Breast epithelium (tissue), 3 donors: ENCODE measurements around the gene ADAMTS1.

Experiments used
- CTCF ChIP-seq, 3 donors: fragments of 450-650 bp; IDR thresholded peaks; one replicate each; pipeline ENCODE4 v1.5.1; 2016 to 2017; ENCODE audit warnings: antibody characterized with exemption in 3 of 3, mild to moderate bottlenecking in 3 of 3, moderate library complexity in 3 of 3
- POLR2A ChIP-seq: fragments of 450-650 bp; IDR thresholded peaks from one replicate; pipeline ENCODE4 v1.6.1; 2016; ENCODE audit warnings: antibody characterized with exemption, mild to moderate bottlenecking, moderate library complexity
- POLR2AphosphoS5 ChIP-seq, 3 donors: sonication (generic); formaldehyde crosslinking; IDR thresholded peaks; one replicate each; pipeline ENCODE4 v1.6.1; 2017; ENCODE audit warnings: antibody characterized with exemption in 3 of 3

GRCh38 chr21:26846036-26846931 is 1.1 kb upstream of the ADAMTS1 start:
- peak; percentile 81 for TF ChIP-seq POLR2A
- TF ChIP-seq CTCF (IDR thresholded peaks at IDR 0.05) = peak in 1 of 3 donors; percentile 31
- TF ChIP-seq POLR2AphosphoS5 (IDR thresholded peaks at IDR 0.05) = peak; percentile 40 to 74 (median 58)
